HG02571 (cell line): ENCODE data around the gene EEF2.

ENCODE experiments used
- ATAC-seq: cut with Tn5 transposase; IDR thresholded peaks from one replicate; pipeline ENCODE4 v1.9.1; 2021; ENCODE audit warnings: mild to moderate bottlenecking, moderate library complexity; ENCODE audit not compliant: unreplicated experiment

EEF2 gene

GRCh38 chr19:3984908-3985642 lies at the start of gene EEF2:
EEF2 (minus strand) TSS chr19:3985463; CDS start chr19:3985380, 83 bp downstream.
- no peak for ATAC-seq

- ATAC-seq, result no peak
These were observed 49.1 kb upstream of the EEF2 start for GRCh38 chr19:4034048-4035017.

GRCh38 chr19:4033028-4033956 lies 48.0 kb upstream of the EEF2 start:
- no peak for ATAC-seq

GRCh38 chr19:4032436-4032835 lies 47.2 kb upstream of the EEF2 start:
- no peak for ATAC-seq

- ATAC-seq, result no peak
These were observed 46.2 kb upstream of the EEF2 start for GRCh38 chr19:4031420-4031819.

GRCh38 chr19:4030981-4031380 lies 45.7 kb upstream of the EEF2 start:
- no peak for ATAC-seq

- ATAC-seq, result no peak
These were observed 45.3 kb upstream of the EEF2 start for GRCh38 chr19:4030552-4030951.

- ATAC-seq, result no peak
These were observed 44.0 kb upstream of the EEF2 start for GRCh38 chr19:4029247-4029614.

GRCh38 chr19:4028334-4029246 lies 43.3 kb upstream of the EEF2 start:
- ATAC-seq, result no peak

- no peak for ATAC-seq
These were observed 41.9 kb upstream of the EEF2 start for GRCh38 chr19:4027146-4027545.

- ATAC-seq, result no peak
These were observed 40.1 kb upstream of the EEF2 start for GRCh38 chr19:4025317-4025716.

- ATAC-seq, result no peak
These were observed 38.5 kb upstream of the EEF2 start for GRCh38 chr19:4023600-4024398.

- ATAC-seq, result no peak
These were observed 34.3 kb upstream of the EEF2 start for GRCh38 chr19:4019578-4019977.

- no peak for ATAC-seq
These were observed 33.7 kb upstream of the EEF2 start for GRCh38 chr19:4018775-4019504.

GRCh38 chr19:4018140-4018613 lies 32.9 kb upstream of the EEF2 start:
- ATAC-seq, result no peak

- ATAC-seq, result no peak
These were observed 31.8 kb upstream of the EEF2 start for GRCh38 chr19:4016903-4017638.

GRCh38 chr19:4016486-4016885 lies 31.2 kb upstream of the EEF2 start:
- ATAC-seq, result no peak
